Activated CD4-positive, alpha-beta T cell treated with anti-CD3 and anti-CD28 coated beads, Interleukin-2, amount 10 ng/mL, durations not matched to agents 24 days and 14 days (primary cell): ENCODE results near the gene TCF4. TPM values are rescaled to one million over a fixed set of nuclear protein-coding genes. Genes with fewer than 3 reads are reported as not detected.

Experiments used
- DNase-seq: peaks from one replicate; pipeline ENCODE4 v3.0.0; 2022
- H3K27ac Mint-ChIP-seq: one replicate; pipeline ENCODE4 v1.8.0; 2022; ENCODE audit warnings: mild to moderate bottlenecking, mixed read lengths
- H3K27me3 Mint-ChIP-seq: one replicate; pipeline ENCODE4 v1.8.0; 2022; ENCODE audit warnings: mixed read lengths
- H3K36me3 Mint-ChIP-seq: one replicate; pipeline ENCODE4 v1.8.0; 2022; ENCODE audit warnings: low read depth, mild to moderate bottlenecking, mixed read lengths
- H3K4me1 Mint-ChIP-seq: one replicate; pipeline ENCODE4 v1.8.0; 2021; ENCODE audit warnings: mixed read lengths
- H3K4me3 Mint-ChIP-seq: one replicate; pipeline ENCODE4 v1.8.0; 2022; ENCODE audit warnings: mild to moderate bottlenecking, moderate library complexity, mixed read lengths
- H3K9me3 Mint-ChIP-seq: one replicate; pipeline ENCODE4 v1.8.0; 2021; ENCODE audit warnings: mixed read lengths
- intact Hi-C: fragments of 100-400 bp; cut with micrococcal nuclease; formaldehyde crosslinking; loops from one replicate; pipeline ENCODE4 v1.15.1; 2023
- total RNA-seq: library from RNA; stranded (reverse); gene quantifications from 2 replicates; pipeline ENCODE4 v1.2.3, GENCODE V29; 2022

The TCF4 gene
- total RNA-seq, 1 donor from 2014 or later = 2.6 TPM

DNA sequence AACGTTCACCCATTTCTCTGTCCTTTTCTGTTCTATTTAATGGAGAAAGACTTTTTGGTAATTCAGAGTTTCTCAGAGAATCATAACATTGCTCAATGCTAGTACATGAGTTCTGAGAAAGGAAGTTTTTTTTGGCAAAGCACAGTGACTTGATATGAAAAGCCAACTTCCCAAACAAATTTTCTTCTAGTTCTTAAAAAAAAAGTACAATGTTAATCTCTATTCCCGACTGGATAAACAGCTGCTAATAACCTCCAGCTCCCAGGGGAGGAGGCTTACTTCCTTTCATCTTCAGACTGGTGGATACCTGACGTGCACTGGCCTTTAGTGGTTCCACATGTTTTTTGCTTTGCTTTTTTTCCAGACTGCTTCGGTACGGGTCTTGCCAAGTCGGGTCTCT, 344.1 kb downstream of the TCF4 start:
- H3K27me3 Mint-ChIP-seq = peaks cover 3% of the 10 kb centered on the region
- intact Hi-C loops = no loop called here
- H3K9me3 Mint-ChIP-seq = no peaks in the 10 kb centered on the region
- no peak overlapping the region for H3K4me3 Mint-ChIP-seq
- no peaks in the 10 kb centered on the region for H3K36me3 Mint-ChIP-seq
- H3K4me1 Mint-ChIP-seq = no peaks in the 10 kb centered on the region
- H3K27ac Mint-ChIP-seq = no peak overlapping the region
- DNase-seq = no peak

DNA sequence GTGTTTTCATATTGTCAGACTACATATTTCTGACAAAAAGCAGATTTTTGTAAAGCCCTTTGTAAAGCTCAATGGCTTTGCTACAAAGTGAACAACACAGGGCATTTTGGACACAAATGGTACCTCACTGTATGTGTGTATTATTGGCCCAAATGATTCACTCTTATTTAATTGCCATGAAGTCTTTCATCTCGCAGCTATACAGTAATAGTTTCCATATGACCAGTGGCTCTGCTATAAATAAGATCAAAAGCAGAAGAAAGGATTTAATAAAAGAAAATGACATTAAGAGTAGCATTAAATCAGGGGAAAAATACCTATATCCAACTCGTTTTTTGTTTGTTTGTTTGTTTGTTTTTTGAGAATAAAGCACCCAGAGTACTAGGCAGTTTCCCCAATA, 344.7 kb downstream of the TCF4 start:
- no peaks in the 10 kb centered on the region for H3K9me3 Mint-ChIP-seq
- peaks cover 3% of the 10 kb centered on the region for H3K27me3 Mint-ChIP-seq
- H3K36me3 Mint-ChIP-seq = no peaks in the 10 kb centered on the region
- H3K4me1 Mint-ChIP-seq = no peaks in the 10 kb centered on the region
- no peak overlapping the region for H3K4me3 Mint-ChIP-seq
- no peak overlapping the region for H3K27ac Mint-ChIP-seq
- intact Hi-C loops = no loop called here
- no peak for DNase-seq

DNA sequence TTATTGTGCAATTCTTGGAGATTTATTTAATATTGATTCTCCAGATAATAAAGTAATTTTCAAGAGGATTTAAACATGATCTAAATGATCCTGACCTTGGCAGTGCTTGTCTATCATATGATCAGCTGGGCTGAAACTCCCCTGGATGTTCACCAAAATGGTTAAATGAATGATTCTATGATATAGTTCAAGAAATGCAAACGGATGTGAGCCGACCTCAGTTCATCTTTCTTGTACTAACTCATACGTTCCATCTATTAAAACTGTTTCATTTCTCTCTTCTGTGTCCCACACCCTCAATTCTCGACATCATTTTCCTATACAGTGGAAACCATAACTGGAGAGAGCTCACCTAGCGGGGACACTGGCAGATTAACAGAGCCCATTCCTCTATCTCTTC, 347.0 kb downstream of the TCF4 start:
- Mint-ChIP-seq H3K27me3 (peaks cover 3% of the 10 kb centered on the region), H3K4me3 (no peak overlapping the region), H3K36me3 (no peaks in the 10 kb centered on the region), H3K4me1 (no peaks in the 10 kb centered on the region), H3K27ac (no peak overlapping the region), H3K9me3 (no peaks in the 10 kb centered on the region)
- no peak for DNase-seq
- intact Hi-C loops = no loop called here

DNA sequence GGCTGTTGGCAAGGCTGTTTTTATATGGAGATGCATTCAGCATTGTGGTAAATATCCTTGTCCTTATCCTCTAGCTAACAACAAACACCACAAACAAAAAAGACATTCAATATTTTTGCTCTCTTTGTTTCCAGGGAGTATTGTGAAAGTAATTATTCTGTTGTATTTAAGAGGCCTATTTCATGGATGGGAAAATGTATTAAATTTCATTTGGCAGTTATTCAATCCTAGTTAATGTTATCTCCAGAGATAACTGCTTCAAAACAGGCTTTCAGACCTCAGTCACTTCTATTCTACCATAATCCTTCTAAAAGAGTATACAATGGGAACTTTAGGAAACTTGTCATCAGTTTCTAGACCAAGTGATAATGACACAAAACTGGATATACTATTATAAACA, 348.3 kb downstream of the TCF4 start:
- no peaks in the 10 kb centered on the region for H3K36me3 Mint-ChIP-seq
- no peaks in the 10 kb centered on the region for H3K9me3 Mint-ChIP-seq
- H3K4me1 Mint-ChIP-seq = peaks cover under 1% of the 10 kb centered on the region
- no peak for DNase-seq
- peaks cover 3% of the 10 kb centered on the region for H3K27me3 Mint-ChIP-seq
- no peak overlapping the region for H3K4me3 Mint-ChIP-seq
- H3K27ac Mint-ChIP-seq = no peak overlapping the region
- intact Hi-C loops = loop anchor here (10.0 kb wide), 1 partner anchor 175 kb away; no protein-coding TSS in a partner anchor

DNA sequence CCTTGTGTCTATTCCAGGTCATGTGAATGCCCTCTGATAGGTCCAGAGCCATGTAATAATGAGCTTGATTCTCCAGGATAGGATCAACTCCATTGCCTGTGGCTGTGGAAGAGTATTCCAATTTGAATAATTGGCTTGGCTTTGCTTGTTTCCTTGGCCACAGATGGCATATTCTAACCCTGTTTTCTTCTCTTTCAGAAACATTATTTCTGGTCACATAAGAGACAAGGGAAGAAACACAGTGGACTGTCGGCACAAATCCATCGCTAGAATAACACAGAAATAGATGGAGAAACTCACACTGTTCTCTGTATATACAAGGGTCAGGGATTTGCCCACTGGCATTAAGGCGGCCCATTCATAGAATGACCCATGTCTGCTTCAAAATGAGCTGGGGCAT, 350.3 kb downstream of the TCF4 start:
- no peak for DNase-seq
- no peak overlapping the region for H3K27ac Mint-ChIP-seq
- no peak overlapping the region for H3K4me3 Mint-ChIP-seq
- H3K9me3 Mint-ChIP-seq = no peaks in the 10 kb centered on the region
- intact Hi-C loops = loop anchor here (10.0 kb wide), 1 partner anchor 177 kb away; no protein-coding TSS in a partner anchor
- H3K4me1 Mint-ChIP-seq = peaks cover 2% of the 10 kb centered on the region
- peaks cover 3% of the 10 kb centered on the region for H3K27me3 Mint-ChIP-seq
- no peaks in the 10 kb centered on the region for H3K36me3 Mint-ChIP-seq

DNA sequence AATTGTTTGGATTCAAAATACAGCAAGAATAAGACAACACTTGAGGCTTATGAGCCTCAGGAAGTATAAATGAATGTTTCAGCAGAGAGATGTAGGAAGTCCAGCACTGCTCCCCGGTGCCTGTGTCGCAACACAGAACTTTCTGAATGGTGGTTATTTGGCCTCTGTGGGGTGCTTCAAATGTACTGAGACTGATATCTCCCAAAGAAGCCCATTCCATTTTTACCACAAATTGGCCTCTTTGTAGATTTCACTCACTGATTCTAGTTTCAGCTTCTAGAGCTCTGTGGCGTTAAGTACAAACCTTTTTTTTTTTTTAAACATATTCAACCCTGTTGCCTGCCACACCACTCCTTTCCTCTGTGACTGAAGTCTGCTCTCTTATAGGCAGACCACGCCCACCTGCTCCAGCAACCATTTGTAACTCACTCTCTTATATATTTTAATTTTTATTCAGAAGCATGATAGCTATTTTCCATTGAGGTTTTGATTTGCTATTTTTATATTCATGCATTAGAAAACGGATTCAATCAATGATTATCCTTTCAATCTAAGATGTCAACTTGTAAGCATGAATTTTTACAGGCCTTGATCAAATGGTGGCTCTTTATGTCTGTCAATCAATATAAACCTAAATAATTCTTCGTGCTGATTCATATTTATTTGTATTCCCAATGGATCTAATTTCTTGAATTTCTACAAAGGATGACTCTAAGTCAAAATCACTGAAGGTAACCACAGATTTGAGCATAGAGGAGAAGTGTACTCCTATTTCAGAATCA, 351.7 kb downstream of the TCF4 start:
- H3K36me3 Mint-ChIP-seq = no peaks in the 10 kb centered on the region
- DNase-seq = no peak
- H3K4me3 Mint-ChIP-seq = no peak overlapping the region
- H3K27ac Mint-ChIP-seq = no peak overlapping the region
- intact Hi-C loops = loop anchor here (10.0 kb wide), 1 partner anchor 178 kb away; no protein-coding TSS in a partner anchor
- no peaks in the 10 kb centered on the region for H3K9me3 Mint-ChIP-seq
- peaks cover 3% of the 10 kb centered on the region for H3K27me3 Mint-ChIP-seq
- H3K4me1 Mint-ChIP-seq = peaks cover 2% of the 10 kb centered on the region

DNA sequence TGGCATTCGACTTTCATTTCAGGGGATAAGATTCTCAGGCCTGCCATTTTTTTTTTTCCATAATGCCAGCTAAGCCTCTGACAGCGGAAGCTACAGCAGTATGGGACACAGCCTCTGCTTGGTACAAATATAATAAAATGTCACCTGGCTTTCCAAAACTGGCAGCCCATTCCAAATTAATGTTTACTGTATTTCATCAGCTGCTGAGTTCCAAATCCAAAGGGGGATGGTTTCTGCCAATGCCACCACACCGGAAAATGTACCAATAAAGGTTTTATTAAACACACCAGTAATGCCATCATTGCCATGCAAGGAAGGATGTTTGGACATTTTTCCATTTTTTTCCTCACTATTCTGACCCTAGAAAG, 352.9 kb downstream of the TCF4 start:
- Mint-ChIP-seq H3K36me3 (no peaks in the 10 kb centered on the region), H3K27ac (no peak overlapping the region), H3K4me3 (no peak overlapping the region), H3K27me3 (no peaks in the 10 kb centered on the region), H3K9me3 (no peaks in the 10 kb centered on the region), H3K4me1 (peaks cover 2% of the 10 kb centered on the region)
- DNase-seq = no peak
- intact Hi-C loops = loop anchor here (10.0 kb wide), 1 partner anchor 180 kb away; no protein-coding TSS in a partner anchor

DNA sequence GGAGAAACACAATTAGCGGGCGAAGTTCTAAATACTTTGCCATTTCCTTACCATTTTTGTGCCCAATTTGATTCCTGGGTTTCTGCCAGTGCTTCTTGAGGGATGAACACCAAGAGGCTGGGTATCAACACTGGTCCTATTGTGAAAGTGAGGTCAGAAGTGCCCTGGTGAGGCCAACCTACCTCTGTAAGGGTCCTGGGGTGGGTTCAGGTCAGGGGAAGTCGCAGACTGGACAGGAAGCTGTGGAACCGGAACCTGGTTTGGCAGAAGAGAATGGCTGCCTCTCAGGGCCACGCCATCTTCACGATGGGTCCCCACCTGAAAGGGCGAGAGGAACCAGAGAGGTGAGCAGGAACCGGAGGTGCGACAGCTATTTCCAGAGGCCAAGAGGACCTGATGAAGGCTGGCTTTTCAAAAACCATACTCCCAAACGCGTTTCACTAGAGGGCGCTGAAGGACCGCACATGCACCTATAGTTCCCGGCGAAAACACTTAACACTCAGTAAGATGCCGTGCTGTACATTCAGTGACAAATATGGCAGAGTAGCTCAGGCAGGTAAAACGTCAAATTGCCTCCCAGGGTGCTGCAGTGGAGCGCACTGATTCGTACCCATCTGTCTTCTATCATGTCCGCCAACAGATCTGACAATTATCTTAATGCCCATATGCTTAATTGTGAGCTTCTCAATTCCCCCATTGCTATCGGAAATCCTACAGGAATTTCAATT, 353.5 kb downstream of the TCF4 start:
- H3K36me3 Mint-ChIP-seq = no peaks in the 10 kb centered on the region
- no peak overlapping the region for H3K4me3 Mint-ChIP-seq
- H3K9me3 Mint-ChIP-seq = no peaks in the 10 kb centered on the region
- H3K27ac Mint-ChIP-seq = no peak overlapping the region
- DNase-seq = peak; percentile 87
- H3K27me3 Mint-ChIP-seq = no peaks in the 10 kb centered on the region
- intact Hi-C loops = loop anchor here (1.0 to 10.0 kb wide), 3 partner anchors 41 to 1342 kb away; no protein-coding TSS in a partner anchor
- peaks cover 2% of the 10 kb centered on the region for H3K4me1 Mint-ChIP-seq

DNA sequence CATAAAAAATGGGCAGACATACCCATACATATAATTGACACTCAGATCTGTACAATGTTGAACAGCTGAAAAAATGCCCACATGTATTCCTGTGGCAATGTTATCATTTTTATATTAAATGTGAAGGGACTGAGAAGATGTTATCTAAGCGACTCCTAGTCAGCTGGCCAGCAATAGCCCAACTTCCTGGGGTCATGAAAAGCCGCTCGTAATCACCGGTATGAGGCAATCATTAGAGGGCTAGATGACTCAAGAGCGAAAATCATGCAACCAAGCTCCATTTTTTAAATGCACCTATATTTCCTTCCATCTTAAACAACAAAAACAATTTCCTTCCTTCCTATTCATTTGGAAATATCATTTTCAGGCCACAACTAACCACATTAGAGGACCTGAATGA, 354.1 kb downstream of the TCF4 start:
- intact Hi-C loops = loop anchor here (1.0 to 10.0 kb wide), 3 partner anchors 41 to 1342 kb away; no protein-coding TSS in a partner anchor
- Mint-ChIP-seq H3K27me3 (no peaks in the 10 kb centered on the region), H3K4me1 (peaks cover 2% of the 10 kb centered on the region), H3K9me3 (no peaks in the 10 kb centered on the region), H3K4me3 (no peak overlapping the region), H3K27ac (no peak overlapping the region), H3K36me3 (no peaks in the 10 kb centered on the region)
- no peak for DNase-seq

DNA sequence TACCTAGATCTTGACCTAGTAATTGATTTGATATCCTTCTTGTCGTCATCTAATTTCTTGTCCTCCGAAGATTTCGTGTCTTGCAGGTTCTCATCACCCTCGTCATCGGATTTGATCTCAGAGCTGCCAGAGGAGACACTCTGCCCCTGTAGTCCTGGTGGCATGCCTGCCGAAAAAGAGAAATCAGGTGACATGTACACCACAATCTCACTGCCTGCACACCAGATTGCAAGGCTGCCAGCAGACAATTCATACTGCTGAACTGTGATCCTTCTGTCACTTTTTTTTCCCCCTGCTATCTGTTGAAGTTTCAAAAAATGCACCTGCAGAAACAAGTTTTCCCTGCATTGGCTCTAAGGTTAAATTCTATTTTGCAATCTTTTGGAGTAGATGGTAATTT, 355.5 kb downstream of the TCF4 start:
- Mint-ChIP-seq H3K27ac (no peak overlapping the region), H3K4me3 (no peak overlapping the region), H3K36me3 (no peaks in the 10 kb centered on the region), H3K27me3 (no peaks in the 10 kb centered on the region), H3K9me3 (no peaks in the 10 kb centered on the region), H3K4me1 (peaks cover 2% of the 10 kb centered on the region)
- DNase-seq = no peak
- intact Hi-C loops = loop anchor here (10.0 kb wide), 1 partner anchor 182 kb away; no protein-coding TSS in a partner anchor

DNA sequence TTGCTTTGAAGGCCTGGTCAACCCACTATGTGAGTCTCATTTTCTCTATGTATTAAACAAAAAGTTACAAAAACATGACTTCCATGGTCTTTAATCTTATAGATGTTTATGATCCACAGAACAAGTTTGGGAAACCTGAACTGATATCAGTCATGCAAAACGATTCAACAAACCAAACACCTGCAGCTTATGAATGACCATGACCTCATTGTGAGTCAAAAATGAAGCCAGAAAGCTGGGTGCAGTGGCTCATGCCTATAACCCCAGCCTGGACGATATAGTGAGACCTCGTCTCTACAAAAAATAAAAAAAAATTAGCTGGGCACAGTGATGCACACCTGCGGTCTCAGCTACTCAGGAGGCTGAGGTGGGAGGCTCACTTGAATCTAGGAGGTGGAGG, 358.3 kb downstream of the TCF4 start:
- intact Hi-C loops = loop anchor here (10.0 kb wide), 1 partner anchor 185 kb away; no protein-coding TSS in a partner anchor
- no peak for DNase-seq
- Mint-ChIP-seq H3K27ac (no peak overlapping the region), H3K9me3 (no peaks in the 10 kb centered on the region), H3K36me3 (no peaks in the 10 kb centered on the region), H3K4me3 (no peak overlapping the region), H3K4me1 (peaks cover under 1% of the 10 kb centered on the region), H3K27me3 (no peaks in the 10 kb centered on the region)

DNA sequence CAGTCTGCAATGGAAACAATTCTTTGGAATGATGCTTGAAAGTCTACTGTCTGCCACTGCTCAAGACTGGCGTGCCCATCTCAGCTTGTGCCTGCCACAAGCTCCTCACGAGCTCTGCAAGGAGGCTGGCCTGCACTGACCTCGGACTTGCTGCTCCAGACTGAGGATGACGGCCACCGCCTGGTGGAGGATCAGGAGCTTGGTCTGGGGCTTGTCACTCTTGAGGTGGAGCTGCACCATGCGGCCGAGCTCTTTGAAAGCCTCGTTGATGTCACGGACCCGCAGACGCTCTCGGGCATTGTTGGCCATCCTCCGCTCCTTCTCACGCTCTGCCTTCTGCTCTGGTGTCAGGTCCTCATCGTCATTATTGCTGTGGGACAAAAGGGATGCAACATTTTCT, 359.3 kb downstream of the TCF4 start:
- intact Hi-C loops = no loop called here
- Mint-ChIP-seq H3K36me3 (no peaks in the 10 kb centered on the region), H3K27ac (no peak overlapping the region), H3K27me3 (no peaks in the 10 kb centered on the region), H3K4me3 (no peak overlapping the region), H3K4me1 (no peaks in the 10 kb centered on the region), H3K9me3 (no peaks in the 10 kb centered on the region)
- no peak for DNase-seq

DNA sequence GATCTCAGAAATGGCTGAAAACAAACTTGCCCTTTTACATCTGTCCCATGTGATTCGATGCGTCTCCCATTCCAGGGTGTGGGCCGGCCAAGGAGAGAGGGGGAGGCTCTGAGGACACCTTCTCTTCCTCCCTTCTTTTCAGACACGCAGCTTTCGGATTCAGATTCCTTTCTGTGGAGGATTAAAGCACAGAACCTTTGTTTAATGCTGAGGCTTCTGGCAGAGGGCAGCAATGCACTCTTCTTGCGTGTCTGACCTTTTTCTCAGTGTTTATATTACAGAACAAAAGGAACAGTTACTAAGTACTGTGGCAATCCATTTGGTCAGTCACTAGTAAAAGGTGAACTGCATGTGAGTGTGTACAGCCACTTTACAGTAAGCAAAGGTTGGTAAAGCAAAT, 359.8 kb downstream of the TCF4 start:
- no peaks in the 10 kb centered on the region for H3K9me3 Mint-ChIP-seq
- H3K36me3 Mint-ChIP-seq = no peaks in the 10 kb centered on the region
- no peaks in the 10 kb centered on the region for H3K27me3 Mint-ChIP-seq
- DNase-seq = no peak
- no peak overlapping the region for H3K4me3 Mint-ChIP-seq
- no peak overlapping the region for H3K27ac Mint-ChIP-seq
- no peaks in the 10 kb centered on the region for H3K4me1 Mint-ChIP-seq
- intact Hi-C loops = no loop called here

DNA sequence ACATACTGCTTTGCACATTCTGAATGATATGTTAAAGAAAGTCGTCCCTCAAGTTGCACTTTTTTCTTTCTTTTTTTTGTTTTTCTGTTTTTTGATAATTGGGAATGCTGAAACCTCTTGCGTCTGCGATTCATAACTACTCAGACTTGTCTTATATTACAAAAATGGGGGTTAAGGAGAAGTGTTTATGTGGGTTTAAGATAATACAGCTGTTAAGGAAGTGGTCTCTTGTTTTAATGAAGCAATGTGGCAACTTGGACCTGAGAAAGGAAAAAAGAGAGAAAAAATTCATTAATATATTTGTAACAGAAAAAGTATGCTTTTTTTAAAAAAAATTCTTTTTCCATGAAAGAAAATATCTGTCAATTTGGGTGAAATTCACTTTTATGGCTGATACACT, 360.2 kb downstream of the TCF4 start:
- DNase-seq = no peak
- no peak overlapping the region for H3K4me3 Mint-ChIP-seq
- no peaks in the 10 kb centered on the region for H3K27me3 Mint-ChIP-seq
- no peak overlapping the region for H3K27ac Mint-ChIP-seq
- no peaks in the 10 kb centered on the region for H3K4me1 Mint-ChIP-seq
- no peaks in the 10 kb centered on the region for H3K9me3 Mint-ChIP-seq
- no peaks in the 10 kb centered on the region for H3K36me3 Mint-ChIP-seq
- intact Hi-C loops = no loop called here
